Measurements from ENCODE around the gene PTPN1. TPM values are rescaled to one million over a fixed set of nuclear protein-coding genes. Genes with fewer than 3 reads are reported as not detected.
"Not testable (repeated sequence)": the region's sequence is repeated elsewhere in the genome, so short reads cannot be mapped to it uniquely, and the experiment has no call there.

Gene PTPN1
- total RNA-seq, 2 experiments from 2014 or later, result 82.3 to 82.8 TPM

DNA sequence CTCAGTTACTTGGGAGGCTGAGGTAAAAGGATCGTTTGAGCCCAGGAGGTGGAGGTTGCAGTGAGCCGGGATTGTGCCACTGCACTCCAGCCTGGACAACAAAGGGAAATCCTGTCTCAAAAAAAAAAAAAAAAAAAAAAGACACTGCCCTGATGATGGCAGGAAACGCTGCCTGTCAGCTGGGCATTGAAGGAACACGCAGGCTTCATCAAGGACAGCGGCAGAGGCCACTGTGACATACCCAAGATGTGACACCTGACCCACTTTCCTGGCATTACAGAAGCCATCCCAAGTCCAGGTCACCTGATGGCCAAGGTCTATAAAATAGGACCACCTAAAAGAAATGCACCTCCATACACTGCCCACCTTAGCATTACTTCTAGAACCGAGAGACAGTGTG, 105.2 kb downstream of the PTPN1 start:
- H3K4me1 ChIP-seq (ENCODE audit: insufficient read depth, low read length), result no peaks in the 10 kb centered on the region
- H3K9me3 ChIP-seq (ENCODE audit: control insufficient read depth in 1 of 2, insufficient read depth in 1 of 2, low read length in 2 of 2), result peaks cover 0 to 11% of the 10 kb centered on the region in 2 experiments
- Mint-ChIP-seq H3K4me1 (ENCODE audit: low read depth) (no peaks in the 10 kb centered on the region), H3K9me3 (no peaks in the 10 kb centered on the region), H3K4me3 (no peak overlapping the region), H3K27ac (no peak overlapping the region), H3K36me3 (ENCODE audit: low read depth) (no peaks in the 10 kb centered on the region), H3K27me3 (no peaks in the 10 kb centered on the region)
- no peak overlapping the region for H3K27ac ChIP-seq (ENCODE audit: low read depth in 1 of 2, low read length in 2 of 2)
- intact Hi-C loops (cut with DNase I, micrococcal nuclease), result no loop called here
- POLR2A ChIA-PET, result no interaction called here
- ATAC-seq (ENCODE audit: poor library complexity) (no peak), DNase-seq (no peak)
- TF ChIP-seq, protein P1, sequence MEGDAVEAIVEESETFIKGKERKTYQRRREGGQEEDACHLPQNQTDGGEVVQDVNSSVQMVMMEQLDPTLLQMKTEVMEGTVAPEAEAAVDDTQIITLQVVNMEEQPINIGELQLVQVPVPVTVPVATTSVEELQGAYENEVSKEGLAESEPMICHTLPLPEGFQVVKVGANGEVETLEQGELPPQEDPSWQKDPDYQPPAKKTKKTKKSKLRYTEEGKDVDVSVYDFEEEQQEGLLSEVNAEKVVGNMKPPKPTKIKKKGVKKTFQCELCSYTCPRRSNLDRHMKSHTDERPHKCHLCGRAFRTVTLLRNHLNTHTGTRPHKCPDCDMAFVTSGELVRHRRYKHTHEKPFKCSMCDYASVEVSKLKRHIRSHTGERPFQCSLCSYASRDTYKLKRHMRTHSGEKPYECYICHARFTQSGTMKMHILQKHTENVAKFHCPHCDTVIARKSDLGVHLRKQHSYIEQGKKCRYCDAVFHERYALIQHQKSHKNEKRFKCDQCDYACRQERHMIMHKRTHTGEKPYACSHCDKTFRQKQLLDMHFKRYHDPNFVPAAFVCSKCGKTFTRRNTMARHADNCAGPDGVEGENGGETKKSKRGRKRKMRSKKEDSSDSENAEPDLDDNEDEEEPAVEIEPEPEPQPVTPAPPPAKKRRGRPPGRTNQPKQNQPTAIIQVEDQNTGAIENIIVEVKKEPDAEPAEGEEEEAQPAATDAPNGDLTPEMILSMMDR (IDR thresholded peaks at IDR 0.05), result no peak
- no peak overlapping the region for H3K4me3 ChIP-seq (ENCODE audit: low read length)
- no peaks in the 10 kb centered on the region for H3K36me3 ChIP-seq (ENCODE audit: insufficient read depth, low read length)
- H3K27me3 ChIP-seq (ENCODE audit: control insufficient read depth in 1 of 2, insufficient read depth in 2 of 2, low read length in 2 of 2), result no peaks in the 10 kb centered on the region
- CTCF ChIA-PET, result no interaction called here

- POLR2A ChIA-PET, result no interaction called here
- Histone ChIP-seq H3K9me3 (ENCODE audit: control insufficient read depth in 1 of 2, insufficient read depth in 1 of 2, low read length in 2 of 2) (peaks cover 9 to 20% of the 10 kb centered on the region in 2 experiments), H3K27ac (ENCODE audit: low read depth in 1 of 2, low read length in 2 of 2) (no peak overlapping the region), H3K36me3 (ENCODE audit: insufficient read depth, low read length) (no peaks in the 10 kb centered on the region), H3K27me3 (ENCODE audit: control insufficient read depth in 1 of 2, insufficient read depth in 2 of 2, low read length in 2 of 2) (no peaks in the 10 kb centered on the region), H3K4me3 (ENCODE audit: low read length) (no peak overlapping the region), H3K4me1 (ENCODE audit: insufficient read depth, low read length) (no peaks in the 10 kb centered on the region)
- Mint-ChIP-seq H3K4me1 (ENCODE audit: low read depth) (no peaks in the 10 kb centered on the region), H3K27ac (no peak overlapping the region), H3K4me3 (no peak overlapping the region), H3K36me3 (ENCODE audit: low read depth) (no peaks in the 10 kb centered on the region), H3K9me3 (no peaks in the 10 kb centered on the region), H3K27me3 (no peaks in the 10 kb centered on the region)
- ATAC-seq (ENCODE audit: poor library complexity), result no peak
- intact Hi-C loops (cut with DNase I, micrococcal nuclease), result no loop called here
- TF ChIP-seq, protein P1 (IDR thresholded peaks at IDR 0.05), result no peak
- CTCF ChIA-PET, result no interaction called here
- DNase-seq, result no peak
Observed at GRCh38 chr20:50617022-50617421, 106.8 kb downstream of the PTPN1 start.

DNA sequence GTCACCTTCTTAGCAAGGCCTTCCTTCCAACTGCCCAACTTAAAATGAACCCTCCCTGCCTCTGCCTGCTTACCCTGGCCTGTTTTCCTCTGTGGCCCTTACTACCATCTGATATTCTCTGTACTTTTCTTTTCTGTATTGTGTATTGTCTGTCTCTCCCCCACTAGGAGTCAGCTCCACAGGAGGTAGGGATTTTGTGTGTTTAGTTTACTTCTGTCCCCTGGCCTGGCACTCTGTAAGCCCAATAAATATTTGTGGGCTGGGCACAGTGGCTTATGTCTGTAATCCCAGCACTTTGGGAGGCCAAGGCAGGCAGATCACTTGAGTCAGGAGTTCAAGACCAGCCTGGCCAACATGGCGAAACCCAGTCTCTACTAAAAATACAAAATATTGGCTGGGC, 108.4 kb downstream of the PTPN1 start:
- H3K27ac Mint-ChIP-seq, result no peak overlapping the region
- POLR2A ChIA-PET, result no interaction called here
- no peak overlapping the region for H3K4me3 ChIP-seq (ENCODE audit: low read length)
- no peaks in the 10 kb centered on the region for H3K4me1 Mint-ChIP-seq (ENCODE audit: low read depth)
- peaks cover 9 to 20% of the 10 kb centered on the region in 2 experiments for H3K9me3 ChIP-seq (ENCODE audit: control insufficient read depth in 1 of 2, insufficient read depth in 1 of 2, low read length in 2 of 2)
- no peaks in the 10 kb centered on the region for H3K36me3 ChIP-seq (ENCODE audit: insufficient read depth, low read length)
- CTCF ChIA-PET, result no interaction called here
- no peak for DNase-seq
- H3K27me3 Mint-ChIP-seq, result no peaks in the 10 kb centered on the region
- ATAC-seq (ENCODE audit: poor library complexity), result no peak
- intact Hi-C loops (cut with DNase I, micrococcal nuclease), result no loop called here
- no peak overlapping the region for H3K4me3 Mint-ChIP-seq
- no peaks in the 10 kb centered on the region for H3K27me3 ChIP-seq (ENCODE audit: control insufficient read depth in 1 of 2, insufficient read depth in 2 of 2, low read length in 2 of 2)
- no peak overlapping the region for H3K27ac ChIP-seq (ENCODE audit: low read depth in 1 of 2, low read length in 2 of 2)
- no peaks in the 10 kb centered on the region for H3K36me3 Mint-ChIP-seq (ENCODE audit: low read depth)
- H3K4me1 ChIP-seq (ENCODE audit: insufficient read depth, low read length), result no peaks in the 10 kb centered on the region
- H3K9me3 Mint-ChIP-seq, result no peaks in the 10 kb centered on the region
- TF ChIP-seq, protein P1 (IDR thresholded peaks at IDR 0.05), result no peak

- H3K27me3 Mint-ChIP-seq; intact Hi-C loops (cut with DNase I, micrococcal nuclease); CTCF ChIA-PET; H3K4me3 ChIP-seq (ENCODE audit: low read length); H3K4me1 ChIP-seq (ENCODE audit: insufficient read depth, low read length); H3K4me1 Mint-ChIP-seq (ENCODE audit: low read depth); H3K9me3 Mint-ChIP-seq; H3K27ac ChIP-seq (ENCODE audit: low read depth in 1 of 2, low read length in 2 of 2); H3K27ac Mint-ChIP-seq; H3K4me3 Mint-ChIP-seq; H3K27me3 ChIP-seq (ENCODE audit: control insufficient read depth in 1 of 2, insufficient read depth in 2 of 2, low read length in 2 of 2); DNase-seq; POLR2A ChIA-PET; H3K36me3 Mint-ChIP-seq (ENCODE audit: low read depth); ATAC-seq (ENCODE audit: poor library complexity); H3K36me3 ChIP-seq (ENCODE audit: insufficient read depth, low read length): not testable (repeated sequence)
- H3K9me3 ChIP-seq (ENCODE audit: control insufficient read depth in 1 of 2, insufficient read depth in 1 of 2, low read length in 2 of 2), result peaks cover 9 to 26% of the 10 kb centered on the region in 2 experiments
Observed at GRCh38 chr20:50620459-50620858, 110.3 kb downstream of the PTPN1 start.

All from CD4-positive, alpha-beta T cell (primary cell).